GM19099 (cell line): ENCODE results near the gene KIAA0319L.
A peak's percentile ranks its signal among the peaks of the same experiment; 100 is the strongest.

ENCODE experiments used
- POLR2A ChIP-seq: IDR thresholded peaks from 3 replicates; pipeline ENCODE4 v1.6.1; 2011; ENCODE audit warnings: low read depth; ENCODE audit not compliant: insufficient read length; ENCODE audit errors: extremely low read depth

KIAA0319L gene

DNA sequence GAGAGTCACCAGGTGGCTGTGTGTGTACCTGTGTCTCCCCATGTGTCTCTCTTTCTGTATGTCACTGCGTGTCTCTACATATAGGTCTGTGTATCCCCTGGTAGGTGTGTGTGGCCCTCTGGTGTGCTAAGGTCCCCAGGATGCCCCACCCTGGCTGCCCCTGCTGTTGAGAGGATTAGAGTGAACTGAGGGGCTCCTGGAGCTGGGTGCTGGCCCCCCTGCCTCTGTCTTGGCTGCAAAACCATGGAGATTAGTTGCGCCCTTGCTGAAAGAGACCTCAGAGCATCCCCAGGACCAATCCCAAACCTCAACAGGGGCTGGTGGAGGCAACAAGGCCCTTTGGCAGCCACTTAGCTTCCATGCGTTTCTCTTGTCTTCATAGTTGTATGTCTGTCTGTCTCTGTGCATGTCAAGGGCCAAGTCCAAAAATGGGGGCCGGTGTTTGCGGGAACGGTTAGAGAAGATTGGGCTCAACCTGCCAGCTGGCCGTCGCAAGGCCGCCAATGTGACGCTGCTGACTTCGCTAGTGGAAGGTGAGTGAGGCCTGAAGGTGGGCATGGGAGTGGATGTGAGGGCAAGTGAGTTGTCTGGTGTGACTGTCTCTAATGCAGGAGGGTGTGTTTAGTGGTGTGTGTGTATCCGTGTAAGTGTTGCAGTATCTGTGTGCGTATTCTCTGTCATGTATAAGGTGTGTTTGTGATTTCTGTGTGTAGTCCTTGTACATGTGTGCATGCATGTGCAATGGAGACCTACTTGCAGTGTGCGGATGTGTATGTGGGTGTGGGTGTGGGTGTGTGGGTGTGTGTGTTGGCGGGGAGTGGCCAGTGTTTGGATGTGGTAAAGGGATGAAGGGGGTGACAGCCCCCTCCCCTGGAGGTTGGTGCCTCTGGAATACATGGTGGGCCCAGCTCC lies 32.6 kb upstream of the KIAA0319L start:
- TF ChIP-seq POLR2A, result no peak

DNA sequence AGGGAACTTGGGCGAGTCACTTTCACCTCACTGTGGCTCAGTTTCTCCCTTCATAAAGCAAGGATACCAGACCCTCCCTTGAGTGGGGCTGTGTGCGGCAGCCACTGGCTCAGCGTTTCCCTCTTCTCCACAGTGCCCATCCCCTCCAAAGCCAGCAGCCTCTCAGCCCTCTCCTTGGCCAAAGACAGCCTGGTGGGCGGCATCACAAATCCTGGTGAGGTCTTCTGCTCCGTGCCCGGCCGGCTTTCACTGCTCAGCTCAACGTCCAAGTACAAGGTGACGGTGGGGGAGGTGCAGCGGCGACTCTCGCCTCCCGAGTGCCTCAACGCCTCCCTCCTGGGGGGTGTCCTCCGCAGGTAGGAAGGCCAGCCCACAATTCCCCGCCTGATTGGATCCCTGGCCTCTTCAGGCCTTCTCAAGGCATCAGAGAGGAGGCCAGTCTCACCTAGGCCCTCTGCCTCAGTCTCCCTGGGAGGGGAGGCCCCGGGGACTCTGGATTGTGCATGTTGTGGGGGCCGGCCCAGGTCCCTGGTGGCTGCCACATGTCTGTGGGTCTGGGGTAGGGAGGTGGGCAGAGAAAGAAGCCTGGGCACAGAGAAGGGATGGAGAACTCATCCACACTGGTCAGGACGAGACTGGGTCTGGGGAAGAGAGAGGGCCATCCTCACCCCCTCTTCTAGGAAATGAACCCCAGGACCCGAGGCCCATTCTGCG lies 31.2 kb upstream of the KIAA0319L start:
- no peak for TF ChIP-seq POLR2A

DNA sequence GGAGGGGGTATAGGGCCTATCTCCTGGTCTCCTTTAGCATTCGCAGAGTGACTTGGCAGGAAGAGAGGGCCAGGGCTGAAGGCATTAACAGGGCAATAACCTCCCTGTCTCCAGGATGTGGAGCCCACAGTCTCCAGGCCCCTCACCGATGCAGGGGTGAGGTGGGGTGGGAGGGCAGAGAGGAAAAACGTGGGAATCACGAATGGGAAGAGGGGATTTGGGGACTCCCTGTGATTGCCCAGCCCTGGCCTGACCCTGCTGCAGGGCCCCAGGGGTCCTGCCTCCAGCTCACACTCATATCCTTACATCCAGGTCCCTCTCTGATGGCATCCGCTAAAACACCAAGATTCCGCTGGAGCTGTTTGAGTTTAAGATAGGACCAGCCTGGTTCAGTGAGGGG lies 30.5 kb upstream of the KIAA0319L start:
- TF ChIP-seq POLR2A, result no peak

DNA sequence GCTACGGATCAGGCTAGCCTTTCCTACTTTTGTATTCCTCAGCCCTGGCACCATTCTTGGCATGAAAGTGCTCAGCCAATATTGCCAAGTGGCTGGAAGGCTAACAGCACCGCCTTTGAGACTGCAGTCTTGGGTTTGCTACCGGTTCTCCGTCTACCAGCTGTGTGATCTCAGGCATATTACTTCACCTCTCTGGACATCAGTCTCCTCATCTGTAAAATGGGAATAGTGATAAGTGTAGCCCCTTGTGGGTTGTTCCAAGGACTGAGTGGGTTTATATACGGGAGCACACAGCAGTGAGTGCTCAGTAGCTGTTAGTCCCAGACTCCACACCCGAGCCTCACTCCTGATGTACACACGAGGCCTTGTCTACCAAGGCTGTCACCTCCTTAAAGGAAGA lies 29.6 kb upstream of the KIAA0319L start:
- TF ChIP-seq POLR2A, result no peak

DNA sequence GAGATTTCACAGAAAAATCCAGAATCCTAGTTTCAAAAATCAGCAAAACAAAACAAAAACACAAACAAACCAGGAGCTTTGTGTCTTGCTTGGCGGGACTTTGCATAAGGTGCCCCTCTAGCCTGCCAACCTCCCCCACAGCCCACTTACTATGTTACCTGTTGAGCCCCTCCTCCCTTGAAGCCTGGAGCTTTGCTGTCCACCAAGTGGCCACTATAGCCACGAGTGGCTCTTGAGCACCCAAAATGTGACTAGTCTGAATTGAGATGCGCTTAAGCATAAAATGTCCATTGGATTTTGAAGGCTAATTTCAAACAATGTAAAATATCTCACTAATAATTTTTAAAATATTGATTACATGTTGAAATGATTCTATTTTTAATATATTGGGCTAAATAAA lies 28.1 kb upstream of the KIAA0319L start:
- TF ChIP-seq POLR2A, result no peak

DNA sequence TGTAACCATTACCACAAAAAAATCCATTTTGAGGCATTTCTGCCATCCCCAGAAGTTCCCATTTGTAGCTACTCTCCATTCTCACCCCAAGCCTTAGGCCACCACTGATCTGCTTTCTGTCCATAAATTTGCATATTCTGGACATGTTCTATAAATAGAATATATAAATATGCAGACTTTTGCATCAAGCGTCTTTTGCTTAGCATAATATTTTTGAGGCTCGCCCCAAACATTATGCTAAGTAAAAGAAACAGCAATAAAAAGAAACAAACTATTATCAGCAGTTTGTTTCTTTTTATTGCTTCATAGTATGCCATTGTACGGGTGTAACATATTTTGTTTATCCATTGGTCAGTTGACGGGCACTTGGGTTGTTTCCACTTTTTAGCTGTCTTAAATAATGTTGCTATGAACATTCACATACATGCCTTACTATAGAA lies 23.8 kb upstream of the KIAA0319L start:
- no peak for TF ChIP-seq POLR2A

DNA sequence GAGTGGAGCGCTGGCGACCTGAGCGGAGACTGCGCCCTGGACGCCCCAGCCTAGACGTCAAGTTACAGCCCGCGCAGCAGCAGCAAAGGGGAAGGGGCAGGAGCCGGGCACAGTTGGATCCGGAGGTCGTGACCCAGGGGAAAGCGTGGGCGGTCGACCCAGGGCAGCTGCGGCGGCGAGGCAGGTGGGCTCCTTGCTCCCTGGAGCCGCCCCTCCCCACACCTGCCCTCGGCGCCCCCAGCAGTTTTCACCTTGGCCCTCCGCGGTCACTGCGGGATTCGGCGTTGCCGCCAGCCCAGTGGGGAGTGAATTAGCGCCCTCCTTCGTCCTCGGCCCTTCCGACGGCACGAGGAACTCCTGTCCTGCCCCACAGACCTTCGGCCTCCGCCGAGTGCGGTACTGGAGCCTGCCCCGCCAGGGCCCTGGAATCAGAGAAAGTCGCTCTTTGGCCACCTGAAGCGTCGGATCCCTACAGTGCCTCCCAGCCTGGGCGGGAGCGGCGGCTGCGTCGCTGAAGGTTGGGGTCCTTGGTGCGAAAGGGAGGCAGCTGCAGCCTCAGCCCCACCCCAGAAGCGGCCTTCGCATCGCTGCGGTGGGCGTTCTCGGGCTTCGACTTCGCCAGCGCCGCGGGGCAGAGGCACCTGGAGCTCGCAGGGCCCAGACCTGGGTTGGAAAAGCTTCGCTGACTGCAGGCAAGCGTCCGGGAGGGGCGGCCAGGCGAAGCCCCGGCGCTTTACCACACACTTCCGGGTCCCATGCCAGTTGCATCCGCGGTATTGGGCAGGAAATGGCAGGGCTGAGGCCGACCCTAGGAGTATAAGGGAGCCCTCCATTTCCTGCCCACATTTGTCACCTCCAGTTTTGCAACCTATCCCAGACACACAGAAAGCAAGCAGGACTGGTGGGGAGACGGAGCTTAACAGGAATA lies 20.1 kb upstream of the KIAA0319L start:
- TF ChIP-seq POLR2A, result peak; percentile 80

DNA sequence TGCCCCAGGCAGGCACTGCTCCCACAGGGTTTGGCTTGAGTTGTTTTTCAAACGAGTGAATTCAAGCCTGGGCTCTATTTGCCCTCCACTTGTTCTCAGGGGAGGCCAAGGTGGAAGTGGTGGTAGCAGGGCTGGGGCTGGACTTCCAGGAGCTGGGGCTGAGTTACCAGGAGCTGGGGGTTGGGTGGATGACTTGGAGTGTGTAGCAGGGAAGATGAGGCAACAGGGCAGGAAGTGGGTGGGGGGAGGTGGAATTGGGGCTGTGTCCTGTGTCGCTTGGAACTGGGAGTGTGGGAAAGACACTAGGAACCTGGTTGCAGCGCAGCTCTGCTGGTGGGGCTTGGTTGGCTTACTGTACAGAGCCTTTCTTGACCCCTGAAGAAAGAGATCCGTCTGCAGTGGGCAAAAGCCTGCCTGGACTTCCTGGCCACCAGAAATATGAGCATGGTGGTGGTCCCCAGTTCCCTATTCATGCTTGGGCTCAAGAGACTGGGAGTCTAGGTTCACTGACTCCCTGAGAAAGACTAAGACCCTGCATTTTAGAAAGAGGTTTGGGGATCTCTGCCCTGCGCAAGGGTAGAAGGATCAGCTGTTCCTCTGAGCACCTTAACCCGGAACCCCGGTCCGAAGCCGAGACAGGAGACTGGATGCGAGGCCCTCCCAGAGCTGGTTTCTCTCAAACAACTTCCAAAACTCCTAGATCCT lies 19.0 kb upstream of the KIAA0319L start:
- TF ChIP-seq POLR2A, result no peak

DNA sequence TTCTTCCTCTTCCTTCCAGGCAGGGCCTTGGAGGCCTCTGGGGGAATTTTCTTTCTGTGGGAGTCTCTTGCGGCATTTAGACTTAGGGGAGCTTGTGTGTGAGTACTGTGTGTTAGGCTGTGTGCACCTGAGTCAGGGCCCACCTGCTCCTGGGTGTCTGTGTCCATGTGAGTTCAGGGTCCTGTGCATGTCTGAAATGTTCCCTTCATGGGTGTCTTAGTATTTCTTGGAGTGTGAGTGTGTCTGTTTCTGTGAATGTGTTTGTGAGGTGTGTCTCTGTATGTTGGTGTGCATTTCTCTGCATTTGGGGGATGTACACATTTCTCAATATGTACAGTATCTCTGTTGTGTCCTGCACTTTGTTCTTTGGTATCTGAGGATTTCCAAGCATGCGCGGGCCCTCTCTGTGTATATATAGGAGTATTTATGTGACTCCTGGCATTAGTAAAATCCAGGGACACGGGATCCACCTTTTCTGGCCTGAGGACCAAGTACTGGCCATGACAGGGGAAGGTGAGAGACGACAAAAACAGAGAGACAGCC lies 18.3 kb upstream of the KIAA0319L start:
- TF ChIP-seq POLR2A, result no peak

DNA sequence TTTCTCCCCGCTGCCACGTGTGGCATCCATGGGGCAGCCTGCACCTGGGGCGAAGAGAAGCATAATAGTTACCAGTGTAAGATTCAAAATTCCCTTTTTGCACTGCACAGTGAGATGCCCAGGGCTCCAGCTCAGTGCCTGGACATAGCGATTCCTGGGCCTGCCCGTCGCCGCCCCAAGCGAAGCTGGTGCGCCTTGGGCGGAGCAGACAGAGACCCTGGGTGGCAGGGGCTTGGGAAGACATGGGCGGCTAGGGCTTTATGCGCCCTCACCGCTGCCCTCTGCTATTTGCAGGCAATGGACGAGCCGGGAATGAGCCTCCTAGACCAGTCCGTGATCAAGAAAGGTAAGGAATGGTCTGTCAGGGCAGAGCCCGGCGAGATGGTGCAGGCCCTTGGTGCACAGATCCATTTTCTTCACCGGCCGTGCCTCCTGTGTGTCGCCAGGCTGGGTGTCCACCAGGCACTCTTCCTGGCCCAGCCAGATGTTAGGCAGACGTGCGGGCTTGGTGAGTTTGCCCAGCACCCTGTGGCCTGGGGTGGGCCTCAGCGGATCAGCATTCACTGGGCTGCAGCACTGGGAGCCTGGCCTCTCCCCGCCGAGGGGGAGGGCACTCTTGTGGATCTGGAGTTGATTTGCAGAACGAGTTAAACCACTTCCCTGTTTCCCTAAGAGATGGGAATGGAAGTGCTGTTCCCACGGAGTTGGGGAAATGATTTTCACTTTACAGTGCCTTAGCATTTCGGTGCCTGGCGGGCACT lies 17.6 kb upstream of the KIAA0319L start:
- TF ChIP-seq POLR2A, result no peak

DNA sequence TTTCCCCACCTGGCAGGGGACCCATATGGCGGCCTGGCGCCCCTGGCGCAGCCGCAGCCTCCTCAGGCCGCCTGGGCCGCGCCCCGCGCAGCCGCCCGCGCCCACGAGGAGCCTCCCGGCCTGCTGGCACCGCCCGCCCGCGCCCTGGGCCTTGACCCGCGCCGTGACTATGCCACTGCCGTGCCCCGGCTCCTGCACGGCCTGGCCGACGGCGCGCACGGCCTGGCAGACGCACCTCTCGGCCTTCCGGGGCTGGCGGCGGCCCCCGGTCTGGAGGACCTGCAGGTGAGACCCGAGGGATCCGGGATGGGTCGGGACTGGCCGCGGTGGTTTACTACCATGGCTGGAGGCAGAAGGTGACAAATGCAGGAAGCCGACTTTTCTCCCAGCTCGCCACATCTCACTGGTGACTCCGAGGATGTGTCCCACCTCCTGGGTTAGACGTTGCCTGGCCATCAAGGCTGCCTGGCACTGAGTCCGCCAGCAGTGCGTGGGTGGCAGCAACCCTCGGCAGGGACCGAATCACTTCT lies 17.0 kb upstream of the KIAA0319L start:
- no peak for TF ChIP-seq POLR2A

DNA sequence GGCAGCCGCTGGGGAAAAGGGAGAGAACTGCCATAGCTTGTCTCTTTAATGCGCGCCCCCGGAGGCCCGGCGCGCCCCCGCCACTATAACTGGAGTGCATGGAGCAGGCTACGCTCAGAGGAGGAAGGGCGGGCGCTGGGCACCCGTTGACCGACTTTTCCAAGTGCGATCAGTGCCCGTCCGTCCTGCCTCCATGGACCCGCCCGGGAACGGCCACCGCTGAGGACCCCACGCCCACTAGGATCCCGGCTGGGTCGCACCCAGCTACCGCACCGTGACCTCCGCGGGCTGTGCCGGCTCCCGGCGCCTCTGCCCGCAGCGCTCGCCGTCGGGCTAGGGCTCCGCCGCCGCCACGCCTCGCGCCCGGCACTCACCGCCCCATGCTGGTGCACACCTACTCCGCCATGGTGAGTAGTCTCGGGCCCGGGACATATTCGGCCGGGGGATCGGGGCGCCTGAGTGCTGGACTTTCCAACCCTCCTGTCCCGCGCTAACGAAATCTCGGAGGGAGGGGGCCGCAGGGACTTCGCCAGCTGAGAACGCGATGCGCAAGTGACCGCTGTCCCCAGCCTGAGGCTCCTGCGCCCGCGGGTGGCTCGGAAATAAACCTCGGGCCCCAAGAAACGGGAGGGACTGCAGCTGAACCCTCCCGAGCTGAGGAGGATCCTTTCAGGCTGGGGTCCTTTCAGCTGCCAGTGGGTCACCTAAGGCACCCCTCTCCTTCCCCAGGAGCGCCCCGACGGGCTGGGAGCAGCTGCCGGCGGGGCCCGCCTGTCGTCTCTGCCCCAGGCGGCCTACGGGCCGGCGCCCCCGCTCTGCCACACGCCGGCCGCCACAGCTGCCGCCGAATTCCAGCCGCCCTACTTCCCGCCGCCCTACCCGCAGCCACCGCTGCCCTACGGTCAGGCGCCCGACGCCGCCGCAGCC lies 16.3 kb upstream of the KIAA0319L start, which contains the start of gene TFAP2E:
TSS of gene TFAP2E (plus strand) at position 117 of the 927 bp plus-strand sequence. CDS start at position 381, 264 bp downstream.
- TF ChIP-seq POLR2A, result no peak
